GM21619 (cell line): ENCODE measurements around the gene PRUNE1.
A peak's percentile ranks its signal among the peaks of the same experiment; 100 is the strongest.

Source experiments
- ATAC-seq: cut with Tn5 transposase; IDR thresholded peaks from one replicate; pipeline ENCODE4 v1.9.1; 2021; ENCODE audit not compliant: unreplicated experiment

The PRUNE1 gene

DNA sequence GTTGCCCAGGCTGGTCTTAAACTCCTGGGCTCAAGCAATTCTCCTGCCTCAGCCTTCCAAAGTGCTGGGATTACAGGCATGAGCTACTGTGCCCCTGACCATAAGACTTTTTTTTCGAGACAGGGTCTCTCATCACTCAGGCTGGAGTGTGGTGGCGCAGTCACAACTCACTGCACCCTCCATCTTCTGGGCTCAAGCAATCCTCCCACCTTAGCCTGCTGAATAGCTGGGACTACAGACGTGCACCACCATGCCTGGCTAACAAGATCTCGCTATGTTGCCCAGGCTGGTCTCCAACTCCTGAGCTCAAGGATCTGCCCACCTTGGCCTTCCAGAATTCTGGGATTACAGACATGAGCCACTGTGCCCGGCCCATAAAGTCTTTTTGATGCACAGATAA, 41.2 kb downstream of the PRUNE1 start:
- ATAC-seq = no peak

GRCh38 chr1:151050051-151050688, 41.9 kb downstream of the PRUNE1 start:
- ATAC-seq = no peak

- no peak for ATAC-seq
These were observed 43.2 kb downstream of the PRUNE1 start for GRCh38 chr1:151051356-151052009.

DNA sequence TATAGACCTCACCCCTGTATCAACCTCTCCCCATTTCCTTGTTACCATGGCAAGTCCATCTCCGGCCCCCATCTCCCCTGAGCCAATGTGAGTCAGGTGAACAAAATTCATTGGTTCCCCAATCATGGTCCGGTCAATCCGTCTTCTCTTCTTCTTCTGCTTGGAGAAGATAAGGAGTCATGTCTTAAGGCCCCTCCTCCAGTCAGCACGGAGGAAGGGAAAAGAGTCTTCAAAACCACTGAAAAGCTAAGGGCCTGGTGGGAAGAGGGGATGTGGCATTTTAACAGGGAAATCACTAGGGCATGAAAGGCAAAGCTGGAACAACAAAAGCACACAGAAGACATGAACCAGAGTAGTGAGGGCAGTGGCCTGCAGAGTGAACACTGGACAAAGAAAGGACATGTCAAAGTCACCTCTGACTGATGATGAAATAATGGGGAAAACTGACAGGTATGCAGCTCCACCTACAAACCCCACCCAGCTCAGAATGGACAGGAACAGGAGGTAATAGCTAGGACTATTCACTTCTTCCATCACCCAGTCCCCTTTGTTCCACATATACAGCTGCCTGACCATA, 46.8 kb downstream of the PRUNE1 start:
- no peak for ATAC-seq

GRCh38 chr1:151055581-151055980, 47.3 kb downstream of the PRUNE1 start:
- ATAC-seq = no peak

GRCh38 chr1:151056149-151056548, 47.9 kb downstream of the PRUNE1 start:
- no peak for ATAC-seq

GRCh38 chr1:151058692-151059091, 50.4 kb downstream of the PRUNE1 start:
- ATAC-seq = no peak

- peak; percentile 74 for ATAC-seq
These were observed 51.1 kb downstream of the PRUNE1 start, which contains the start of gene CDC42SE1 for GRCh38 chr1:151059109-151060006. CDC42SE1 (minus strand) TSS chr1:151059622; CDS start chr1:151055730, 3,892 bp downstream.

- no peak for ATAC-seq
These were observed 51.9 kb downstream of the PRUNE1 start, which contains the start of gene MLLT11 for GRCh38 chr1:151060007-151060656. MLLT11 (plus strand) TSS chr1:151060397; CDS start chr1:151067225, 6,828 bp downstream.

- no peak for ATAC-seq
These were observed 52.6 kb downstream of the PRUNE1 start for GRCh38 chr1:151060657-151061421.

DNA sequence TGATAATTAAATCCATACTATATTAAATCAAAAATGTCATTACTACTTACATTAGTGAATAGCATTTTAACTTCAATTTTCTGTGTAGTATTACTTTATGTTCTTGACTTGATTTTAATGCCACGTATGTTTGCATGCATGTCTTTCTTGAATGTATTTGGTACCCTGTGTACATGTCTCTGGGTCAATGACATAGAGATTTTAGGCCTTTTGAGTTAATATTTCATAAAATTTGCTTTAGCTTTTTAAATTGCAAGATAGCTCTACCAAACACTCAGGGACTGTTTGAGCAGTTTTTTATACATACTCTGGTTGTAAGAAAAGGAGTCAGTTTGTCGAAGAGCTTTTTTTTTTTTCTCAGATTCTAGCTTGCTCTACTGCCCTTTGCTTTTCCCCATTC, 53.5 kb downstream of the PRUNE1 start:
- ATAC-seq = no peak

- no peak for ATAC-seq
These were observed 54.6 kb downstream of the PRUNE1 start for GRCh38 chr1:151062741-151063371.

- no peak for ATAC-seq
These were observed 56.9 kb downstream of the PRUNE1 start for GRCh38 chr1:151065089-151065645.

- ATAC-seq = no peak
These were observed 58.9 kb downstream of the PRUNE1 start for GRCh38 chr1:151067185-151067584.

- no peak for ATAC-seq
These were observed 60.8 kb downstream of the PRUNE1 start for GRCh38 chr1:151069103-151069486.

DNA sequence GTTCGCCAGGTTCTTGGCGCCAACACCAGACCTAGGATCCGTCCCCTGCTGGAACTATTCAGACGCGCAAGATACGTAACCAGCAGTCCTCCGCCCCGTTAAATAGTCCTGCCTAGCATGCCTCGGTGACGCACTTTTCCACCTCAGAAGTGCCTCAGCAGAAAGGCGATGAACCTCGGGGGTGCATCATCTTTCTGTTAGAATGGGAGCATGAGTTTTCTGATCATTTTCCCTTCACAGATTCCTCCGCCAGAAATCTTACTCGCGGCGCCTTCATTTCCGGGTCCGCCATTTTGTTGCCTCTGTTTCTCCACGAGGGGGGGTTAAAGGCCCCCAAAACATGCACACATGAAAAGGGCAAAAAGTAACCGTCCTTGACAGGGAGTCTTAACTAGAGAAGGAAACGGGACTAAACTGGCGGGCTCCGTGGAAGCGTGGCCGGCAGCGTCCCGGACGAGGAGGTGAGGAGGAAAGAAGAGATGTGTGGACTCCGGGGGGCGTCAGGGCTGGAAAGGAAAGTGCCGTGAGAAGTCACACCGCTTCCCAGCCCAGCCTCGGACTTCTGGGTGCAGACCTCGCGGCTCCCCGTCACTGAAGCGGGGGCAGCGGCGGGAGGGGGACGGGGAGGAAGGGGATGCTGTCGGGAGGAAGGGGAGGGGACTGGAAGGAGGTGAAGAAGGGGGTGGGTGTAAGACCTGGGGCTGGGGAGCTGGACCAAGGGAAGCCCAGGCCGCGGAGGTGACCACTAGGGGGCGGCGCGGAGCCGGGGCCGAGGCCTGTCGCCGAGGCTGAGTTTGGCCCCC, 62.4 kb downstream of the PRUNE1 start, which contains the start of gene GABPB2:
Gene GABPB2, plus strand, starts transcription at position 288 of the 803 bp plus-strand sequence. CDS start 17,429 bp downstream, outside the sequence.
- peak; percentile 63 for ATAC-seq

DNA sequence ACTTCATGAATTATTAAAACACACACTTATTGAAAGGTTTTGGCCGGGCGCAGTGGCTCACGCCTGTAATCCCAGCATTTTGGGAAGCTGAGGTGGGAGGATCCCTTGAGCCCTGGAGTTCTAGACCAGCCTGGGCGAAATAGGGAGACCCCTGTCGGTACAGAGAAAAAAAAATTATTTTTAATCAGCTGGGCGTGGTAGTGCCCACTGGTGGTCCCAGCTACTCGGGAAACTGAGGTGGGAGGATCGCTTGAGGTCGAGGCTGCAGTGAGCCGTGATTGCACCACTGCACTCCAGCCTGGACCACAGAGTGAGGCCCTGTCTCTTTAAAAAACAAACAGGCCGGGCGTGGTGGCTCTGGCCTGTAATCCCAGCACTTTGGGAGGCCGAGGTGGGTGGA, 64.0 kb downstream of the PRUNE1 start:
- ATAC-seq = no peak
